Mesenteric fat pad (tissue), 1 donor: ENCODE results near the gene FOXN3. TPM values are rescaled to one million over a fixed set of nuclear protein-coding genes. Genes with fewer than 3 reads are reported as not detected.

Experiments
- DNase-seq: peaks from one replicate; pipeline ENCODE4 v3.0.0-alpha.2; 2020; ENCODE audit warnings: low spot score
- total RNA-seq: library from RNA; stranded (reverse); fragmentation: NEBNext Ultra II Directional; extraction: Animal tissue kit (Norgen Biotek cat#: 25700); gene quantifications from one replicate; pipeline ENCODE4 v1.2.1, GENCODE V29; 2021
- donor health status: DM: yes; HTN: yes; CAD: no.

The FOXN3 gene
- total RNA-seq, 1 donor from 2014 or later: 136 TPM

GRCh38 chr14:89239023-89239422 is 178.0 kb downstream of the FOXN3 start:
- DNase-seq: no peak

GRCh38 chr14:89237921-89238529 is 179.0 kb downstream of the FOXN3 start:
- no peak for DNase-seq

- no peak for DNase-seq
Measured at GRCh38 chr14:89236851-89237250, 180.2 kb downstream of the FOXN3 start.

- DNase-seq: no peak
Measured at GRCh38 chr14:89233184-89233583, 183.8 kb downstream of the FOXN3 start.

- DNase-seq: no peak
Measured at GRCh38 chr14:89232265-89233070, 184.6 kb downstream of the FOXN3 start.

GRCh38 chr14:89231426-89232113 is 185.5 kb downstream of the FOXN3 start:
- no peak for DNase-seq

GRCh38 chr14:89228921-89229639 is 188.0 kb downstream of the FOXN3 start:
- DNase-seq: no peak

- DNase-seq: no peak
Measured at GRCh38 chr14:89227496-89227836, 189.6 kb downstream of the FOXN3 start.

- no peak for DNase-seq
Measured at GRCh38 chr14:89226801-89227495, 190.1 kb downstream of the FOXN3 start.

GRCh38 chr14:89225607-89226006 is 191.4 kb downstream of the FOXN3 start:
- no peak for DNase-seq

- DNase-seq: no peak
Measured at GRCh38 chr14:89221109-89221810, 195.8 kb downstream of the FOXN3 start.

- no peak for DNase-seq
Measured at GRCh38 chr14:89219051-89219450, 198.0 kb downstream of the FOXN3 start.

- DNase-seq: no peak
Measured at GRCh38 chr14:89217891-89218290, 199.1 kb downstream of the FOXN3 start.

GRCh38 chr14:89215531-89215930 is 201.5 kb downstream of the FOXN3 start:
- no peak for DNase-seq

- no peak for DNase-seq
Measured at GRCh38 chr14:89215114-89215513, 201.9 kb downstream of the FOXN3 start.

GRCh38 chr14:89214221-89214965 is 202.6 kb downstream of the FOXN3 start:
- no peak for DNase-seq

- DNase-seq: no peak
Measured at GRCh38 chr14:89212386-89213235, 204.4 kb downstream of the FOXN3 start.

GRCh38 chr14:89209558-89209957 is 207.5 kb downstream of the FOXN3 start:
- DNase-seq: no peak

GRCh38 chr14:89207925-89208328 is 209.1 kb downstream of the FOXN3 start:
- DNase-seq: no peak
